Glutamatergic neuron (in vitro differentiated cells): Measurements from ENCODE around the gene GJD2. TPM values are rescaled to one million over a fixed set of nuclear protein-coding genes. Genes with fewer than 3 reads are reported as not detected.

Source experiments
- DNase-seq: peaks from one replicate; pipeline ENCODE4 v3.0.0; 2022
- H3K27ac Mint-ChIP-seq: one replicate; pipeline ENCODE4 v1.8.0; 2020; ENCODE audit warnings: mild to moderate bottlenecking, mixed read lengths, inconsistent platforms; ENCODE audit not compliant: unreplicated experiment
- H3K27me3 Mint-ChIP-seq: one replicate; pipeline ENCODE4 v1.8.0; 2020; ENCODE audit warnings: mild to moderate bottlenecking, moderate library complexity, mixed read lengths, inconsistent platforms; ENCODE audit not compliant: unreplicated experiment
- H3K36me3 Mint-ChIP-seq: one replicate; pipeline ENCODE4 v1.8.0; 2020; ENCODE audit warnings: mild to moderate bottlenecking, mixed read lengths, inconsistent platforms; ENCODE audit not compliant: unreplicated experiment
- H3K4me1 Mint-ChIP-seq: one replicate; pipeline ENCODE4 v1.8.0; 2020; ENCODE audit warnings: mild to moderate bottlenecking, low read depth, mixed read lengths, inconsistent platforms; ENCODE audit not compliant: unreplicated experiment
- H3K4me3 Mint-ChIP-seq: one replicate; pipeline ENCODE4 v1.8.0; 2020; ENCODE audit warnings: mild to moderate bottlenecking, mixed read lengths, inconsistent platforms; ENCODE audit not compliant: unreplicated experiment
- H3K9me3 Mint-ChIP-seq: one replicate; pipeline ENCODE4 v1.8.0; 2020; ENCODE audit warnings: mild to moderate bottlenecking, moderate library complexity, mixed read lengths, inconsistent platforms; ENCODE audit not compliant: unreplicated experiment
- CTCF ChIP-seq: fragments of 200-600 bp; sonication (generic); IDR thresholded peaks from one replicate; pipeline ENCODE4 v1.5.0; 2021; ENCODE audit not compliant: partially characterized antibody, unreplicated experiment
- total RNA-seq: library from RNA; stranded (reverse); fragmentation: NEBNext Ultra II Directional; extraction: Animal tissue kit (Norgen Biotek cat#: 25700); gene quantifications from one replicate; pipeline ENCODE4 v1.2.1, GENCODE V29; 2021; ENCODE audit not compliant: unreplicated experiment

Gene GJD2
- total RNA-seq, 1 donor from 2014 or later, result 3.3 TPM

DNA sequence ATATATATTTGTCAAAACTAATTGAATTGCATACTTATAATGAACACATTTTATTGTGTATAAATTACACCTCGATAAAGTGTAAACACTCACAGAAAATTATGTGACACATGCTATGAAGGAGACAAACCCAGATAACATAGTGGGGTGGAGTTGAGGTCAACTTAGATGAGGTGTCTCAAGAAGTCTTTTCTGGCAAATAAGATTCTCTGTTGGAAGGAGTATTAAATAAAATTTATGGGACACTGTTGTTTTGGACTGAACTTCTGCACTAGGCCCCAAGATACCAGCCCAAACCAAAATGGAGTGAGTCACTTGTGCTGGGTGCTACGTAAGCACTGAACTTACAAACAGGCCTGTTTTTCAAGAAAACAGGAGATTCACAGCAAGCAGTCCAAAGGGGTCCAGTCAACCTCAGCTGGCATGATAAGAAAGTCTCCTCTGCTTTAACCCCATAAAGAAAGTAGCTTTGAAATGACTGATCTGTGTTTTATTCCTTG lies 21.9 kb upstream of the GJD2 start:
- Mint-ChIP-seq H3K9me3 (no peaks in the 10 kb centered on the region), H3K27me3 (no peaks in the 10 kb centered on the region), H3K4me3 (no peak overlapping the region), H3K4me1 (peaks cover 3% of the 10 kb centered on the region), H3K36me3 (no peaks in the 10 kb centered on the region), H3K27ac (no peak overlapping the region)
- TF ChIP-seq CTCF, result no peak
- DNase-seq, result no peak

DNA sequence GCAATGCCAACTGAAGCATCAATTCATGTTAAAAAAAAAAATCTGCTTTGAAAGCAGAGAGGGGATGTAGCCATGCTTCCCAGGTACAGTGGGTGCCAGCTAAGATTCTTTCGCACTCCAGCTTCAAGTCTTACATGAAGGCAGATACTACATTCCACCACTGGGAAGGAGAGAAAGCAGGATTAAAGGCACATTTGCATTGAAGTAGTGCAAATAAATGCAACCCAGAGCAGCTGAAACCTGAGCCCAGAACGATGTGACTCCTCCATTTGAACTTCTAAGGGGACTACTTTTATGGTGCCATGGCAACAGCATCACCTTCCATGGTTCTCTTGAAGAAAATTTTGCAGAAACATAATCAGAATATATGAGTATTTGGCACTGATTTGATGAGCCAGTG lies 19.1 kb upstream of the GJD2 start:
- Mint-ChIP-seq H3K4me1 (peaks cover 3% of the 10 kb centered on the region), H3K27me3 (peaks cover 1% of the 10 kb centered on the region), H3K4me3 (no peak overlapping the region), H3K9me3 (no peaks in the 10 kb centered on the region), H3K27ac (no peak overlapping the region), H3K36me3 (no peaks in the 10 kb centered on the region)
- no peak for TF ChIP-seq CTCF
- DNase-seq, result no peak

DNA sequence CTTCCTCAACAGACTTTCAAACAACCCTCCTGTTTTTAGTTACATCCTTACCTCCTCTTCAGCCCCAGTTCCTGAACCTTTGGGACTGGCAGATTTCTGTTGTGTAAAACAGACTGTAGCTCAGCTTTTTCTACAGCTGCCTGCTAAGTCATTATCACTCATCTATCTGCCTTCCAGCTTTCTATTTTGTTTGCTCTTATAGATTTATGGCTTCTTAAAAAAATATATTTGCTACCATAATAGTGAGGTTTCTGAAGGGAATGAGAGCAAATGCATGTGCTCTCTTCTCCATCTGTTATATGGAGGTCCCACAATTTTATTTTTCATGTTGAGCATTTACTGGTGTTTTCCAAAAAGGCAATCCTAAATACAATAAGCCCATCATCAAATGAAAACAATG lies 18.2 kb upstream of the GJD2 start:
- Mint-ChIP-seq H3K4me3 (no peak overlapping the region), H3K4me1 (peaks cover 3% of the 10 kb centered on the region), H3K36me3 (no peaks in the 10 kb centered on the region), H3K27ac (no peak overlapping the region), H3K9me3 (no peaks in the 10 kb centered on the region), H3K27me3 (peaks cover 1% of the 10 kb centered on the region)
- DNase-seq, result no peak
- no peak for TF ChIP-seq CTCF

GRCh38 chr15:34772312-34772711 lies 17.5 kb upstream of the GJD2 start:
- H3K27me3 Mint-ChIP-seq, result peaks cover 1% of the 10 kb centered on the region
- H3K36me3 Mint-ChIP-seq, result no peaks in the 10 kb centered on the region
- H3K9me3 Mint-ChIP-seq, result no peaks in the 10 kb centered on the region
- no peak for TF ChIP-seq CTCF
- no peak for DNase-seq
- H3K4me1 Mint-ChIP-seq, result peaks cover 3% of the 10 kb centered on the region
- H3K4me3 Mint-ChIP-seq, result no peak overlapping the region
- no peak overlapping the region for H3K27ac Mint-ChIP-seq

GRCh38 chr15:34769711-34770110 lies 14.9 kb upstream of the GJD2 start:
- H3K27me3 Mint-ChIP-seq, result peaks cover 1% of the 10 kb centered on the region
- H3K9me3 Mint-ChIP-seq, result no peaks in the 10 kb centered on the region
- H3K27ac Mint-ChIP-seq, result no peak overlapping the region
- peaks cover 3% of the 10 kb centered on the region for H3K4me1 Mint-ChIP-seq
- no peaks in the 10 kb centered on the region for H3K36me3 Mint-ChIP-seq
- DNase-seq, result no peak
- no peak overlapping the region for H3K4me3 Mint-ChIP-seq
- TF ChIP-seq CTCF, result no peak
